SK-N-SH treated with all-trans-retinoic acid at 6 μM for 48 hours (cell line): ENCODE data around the gene CHMP1A.

Source experiments
- ATAC-seq: fragments of 200-7000 bp; cut with Tn5 transposase; 3 replicates; pipeline ENCODE4 v1.9.1; 2020; ENCODE audit warnings: mild to moderate bottlenecking, moderate library complexity
- CREB5 ChIP-seq: fragments of 250-450 bp; sonication (Bioruptor Pico); IDR thresholded peaks from 2 replicates; pipeline ENCODE4 v1.5.1; 2020; ENCODE audit warnings: low read depth, mild to moderate bottlenecking, moderate library complexity
- CSRNP3 ChIP-seq: fragments of 250-450 bp; sonication (Bioruptor Pico); IDR thresholded peaks from 2 replicates; pipeline ENCODE4 v1.5.1; 2021; ENCODE audit warnings: mild to moderate bottlenecking, moderate library complexity
- GLIS3 ChIP-seq: fragments of 250-450 bp; sonication (Bioruptor Pico); IDR thresholded peaks from 2 replicates; pipeline ENCODE4 v1.5.0; 2020; ENCODE audit warnings: mild to moderate bottlenecking, moderate library complexity
- OSR1 ChIP-seq: fragments of 250-450 bp; sonication (Bioruptor Pico); IDR thresholded peaks from 2 replicates; pipeline ENCODE4 v1.8.0; 2022; ENCODE audit warnings: moderate library complexity, mild to moderate bottlenecking, inconsistent platforms
- POU6F1 ChIP-seq: fragments of 250-450 bp; sonication (Bioruptor Pico); IDR thresholded peaks from 2 replicates; pipeline ENCODE4 v1.8.0; 2021; ENCODE audit warnings: low read depth, mild to moderate bottlenecking, moderate library complexity, borderline replicate concordance
- PPARA ChIP-seq: fragments of 250-450 bp; sonication (Bioruptor Pico); IDR thresholded peaks from 2 replicates; pipeline ENCODE4 v1.5.0; 2020; ENCODE audit warnings: mild to moderate bottlenecking, borderline replicate concordance
- RARB ChIP-seq: fragments of 250-450 bp; sonication (Bioruptor Pico); IDR thresholded peaks from 2 replicates; pipeline ENCODE4 v1.8.0; 2021; ENCODE audit warnings: mild to moderate bottlenecking, moderate library complexity
- SNAI2 ChIP-seq: fragments of 250-450 bp; sonication (Bioruptor Pico); IDR thresholded peaks from 2 replicates; pipeline ENCODE4 v1.5.0; 2020; ENCODE audit warnings: mild to moderate bottlenecking, moderate library complexity
- TCF4 ChIP-seq: fragments of 250-450 bp; sonication (Bioruptor Pico); IDR thresholded peaks from 2 replicates; pipeline ENCODE4 v1.8.0; 2021; ENCODE audit warnings: mild to moderate bottlenecking, moderate library complexity, borderline replicate concordance
- TOX ChIP-seq: fragments of 250-450 bp; sonication (Bioruptor Pico); IDR thresholded peaks from 2 replicates; pipeline ENCODE4 v1.8.0; 2021; ENCODE audit warnings: mild to moderate bottlenecking, moderate library complexity, borderline replicate concordance
- TSHZ2 ChIP-seq: fragments of 250-450 bp; sonication (Bioruptor Pico); IDR thresholded peaks from 2 replicates; pipeline ENCODE4 v1.5.0; 2020; ENCODE audit warnings: mild to moderate bottlenecking, moderate library complexity
- ZC3H10 ChIP-seq: fragments of 250-450 bp; sonication (Bioruptor Pico); IDR thresholded peaks from 2 replicates; pipeline ENCODE4 v1.5.1; 2021; ENCODE audit warnings: mild to moderate bottlenecking, moderate library complexity
- ZFP3 ChIP-seq: fragments of 250-450 bp; sonication (Bioruptor Pico); IDR thresholded peaks from 2 replicates; pipeline ENCODE4 v1.5.0; 2020; ENCODE audit warnings: mild to moderate bottlenecking, moderate library complexity
- ZFP30 ChIP-seq: fragments of 450-650 bp; formaldehyde crosslinking; IDR thresholded peaks from 2 replicates; pipeline ENCODE4 v1.5.0; 2022; ENCODE audit warnings: mild to moderate bottlenecking, moderate library complexity
- ZNF565 ChIP-seq: fragments of 450-650 bp; formaldehyde crosslinking; conservative IDR thresholded peaks from 2 replicates; pipeline ENCODE4 v1.5.0; 2020; ENCODE audit warnings: low read depth, mild to moderate bottlenecking, moderate library complexity
- ZNF8 ChIP-seq: fragments of 450-650 bp; formaldehyde crosslinking; IDR thresholded peaks from 2 replicates; pipeline ENCODE4 v1.5.0; 2020; ENCODE audit warnings: mild to moderate bottlenecking, moderate library complexity

Gene CHMP1A

GRCh38 chr16:89633064-89633631, 24.4 kb downstream of the CHMP1A start:
- TF ChIP-seq ZFP30 (no peak), TCF4 (CRISPR knock-in tag) (peak; percentile 41; the same call in 1 of the 2 replicates)
- peak; percentile 87 for ATAC-seq

- TF ChIP-seq GLIS3, result no peak
- no peak for TF ChIP-seq ZNF565
- no peak for TF ChIP-seq TOX (CRISPR knock-in tag)
- TF ChIP-seq ZFP30, result no peak
- TF ChIP-seq RARB (CRISPR knock-in tag), result no peak
- no peak for TF ChIP-seq POU6F1
- TF ChIP-seq ZC3H10 (CRISPR knock-in tag), result no peak
- TF ChIP-seq OSR1 (CRISPR knock-in tag), result no peak
- no peak for TF ChIP-seq TSHZ2 (CRISPR knock-in tag)
- no peak for ATAC-seq
Observed at GRCh38 chr16:89629827-89630610, 27.5 kb downstream of the CHMP1A start.

- TF ChIP-seq SNAI2 (CRISPR knock-in tag), result no peak
- no peak for TF ChIP-seq ZNF8 (CRISPR knock-in tag)
- TF ChIP-seq ZFP3 (CRISPR knock-in tag), result no peak
- no peak for TF ChIP-seq TSHZ2 (CRISPR knock-in tag)
- no peak for TF ChIP-seq PPARA (CRISPR knock-in tag)
- ATAC-seq, result no peak
Observed at GRCh38 chr16:89624777-89625761, 32.4 kb downstream of the CHMP1A start.

GRCh38 chr16:89623511-89624261, 33.8 kb downstream of the CHMP1A start:
- no peak for TF ChIP-seq CSRNP3 (CRISPR knock-in tag)
- no peak for TF ChIP-seq CREB5 (CRISPR knock-in tag)
- TF ChIP-seq POU6F1, result no peak
- no peak; the same call in 2 of the 3 replicates for ATAC-seq
